ENCODE measurements around the gene CLOCK. TPM values are rescaled to one million over a fixed set of nuclear protein-coding genes. Genes with fewer than 3 reads are reported as not detected.

The CLOCK gene
- total and polyA plus RNA-seq, 2 of the 8 experiments (the other 6 are each of a cell fraction or from before 2014, with no cell fraction given), result 7.7 to 24.2 TPM

DNA sequence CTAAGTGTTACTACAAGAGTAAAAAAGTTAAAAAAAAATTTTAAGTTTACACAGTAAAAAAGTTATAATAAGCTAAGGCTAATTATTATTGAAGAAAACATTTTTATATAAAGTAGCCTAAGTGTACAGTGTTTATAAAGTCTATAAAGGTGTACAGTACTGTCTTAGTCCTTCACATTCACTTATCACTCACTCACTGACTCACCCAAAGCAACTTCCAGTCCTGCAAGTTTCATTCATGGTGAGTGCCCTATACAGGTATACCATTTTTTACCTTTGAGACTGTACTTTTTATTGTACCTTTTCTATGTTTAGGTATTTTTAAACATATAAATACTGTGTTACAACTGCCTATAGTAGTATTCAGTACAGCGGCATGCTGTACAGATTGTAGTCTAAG is 76.7 kb downstream of the CLOCK start (continued):
- TF ChIP-seq, protein P1, sequence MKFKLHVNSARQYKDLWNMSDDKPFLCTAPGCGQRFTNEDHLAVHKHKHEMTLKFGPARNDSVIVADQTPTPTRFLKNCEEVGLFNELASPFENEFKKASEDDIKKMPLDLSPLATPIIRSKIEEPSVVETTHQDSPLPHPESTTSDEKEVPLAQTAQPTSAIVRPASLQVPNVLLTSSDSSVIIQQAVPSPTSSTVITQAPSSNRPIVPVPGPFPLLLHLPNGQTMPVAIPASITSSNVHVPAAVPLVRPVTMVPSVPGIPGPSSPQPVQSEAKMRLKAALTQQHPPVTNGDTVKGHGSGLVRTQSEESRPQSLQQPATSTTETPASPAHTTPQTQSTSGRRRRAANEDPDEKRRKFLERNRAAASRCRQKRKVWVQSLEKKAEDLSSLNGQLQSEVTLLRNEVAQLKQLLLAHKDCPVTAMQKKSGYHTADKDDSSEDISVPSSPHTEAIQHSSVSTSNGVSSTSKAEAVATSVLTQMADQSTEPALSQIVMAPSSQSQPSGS (IDR thresholded peaks at IDR 0.05; ENCODE audit: low read length), result no peak
- TF ChIP-seq CHD2 (IDR thresholded peaks at IDR 0.05; ENCODE audit: low read length), result no peak

Data from H1 (cell line).